Mammary epithelial cell (primary cell): ENCODE data around the gene INHBA.

Experiments used
- EZH2 ChIP-seq: IDR thresholded peaks from 2 replicates; pipeline ENCODE4 v1.6.1; 2012; ENCODE audit warnings: low read length, inconsistent platforms, borderline replicate concordance
- TF ChIP-seq, protein P1 (sequence below), 2 donors: IDR thresholded peaks in 1 of 2; conservative IDR thresholded peaks in 1 of 2; 2 replicates each; pipeline ENCODE4 v1.5.1; 2011 to 2012; ENCODE audit warnings: inconsistent platforms in 2 of 2, low read length in 2 of 2, mild to moderate bottlenecking in 2 of 2, control low read depth in 1 of 2, low read depth in 1 of 2; ENCODE audit not compliant: insufficient read depth in 1 of 2; ENCODE audit errors: extremely low read depth in 1 of 2

DNA sequence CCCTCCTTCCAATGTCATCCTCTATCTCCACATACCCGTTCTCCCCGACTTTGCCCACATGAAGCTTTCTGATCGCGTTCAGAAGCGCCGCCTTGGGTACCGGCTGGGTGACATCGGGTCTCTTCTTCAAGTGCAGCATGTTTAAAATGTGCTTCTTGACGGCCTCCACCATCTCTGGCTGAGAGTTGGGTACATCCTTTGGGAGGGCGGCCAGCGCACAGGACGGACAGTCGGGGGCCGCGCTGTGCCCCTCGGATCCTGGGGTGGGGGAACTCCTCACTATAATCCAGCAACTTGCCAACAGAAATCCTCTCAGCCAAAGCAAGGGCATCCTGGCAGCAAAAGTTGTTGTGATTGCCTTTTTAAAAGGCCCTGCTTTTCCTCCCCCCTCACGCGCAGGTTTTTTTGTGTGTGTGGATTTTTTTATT is 2.8 kb downstream of the INHBA start:
- TF ChIP-seq, protein P1, sequence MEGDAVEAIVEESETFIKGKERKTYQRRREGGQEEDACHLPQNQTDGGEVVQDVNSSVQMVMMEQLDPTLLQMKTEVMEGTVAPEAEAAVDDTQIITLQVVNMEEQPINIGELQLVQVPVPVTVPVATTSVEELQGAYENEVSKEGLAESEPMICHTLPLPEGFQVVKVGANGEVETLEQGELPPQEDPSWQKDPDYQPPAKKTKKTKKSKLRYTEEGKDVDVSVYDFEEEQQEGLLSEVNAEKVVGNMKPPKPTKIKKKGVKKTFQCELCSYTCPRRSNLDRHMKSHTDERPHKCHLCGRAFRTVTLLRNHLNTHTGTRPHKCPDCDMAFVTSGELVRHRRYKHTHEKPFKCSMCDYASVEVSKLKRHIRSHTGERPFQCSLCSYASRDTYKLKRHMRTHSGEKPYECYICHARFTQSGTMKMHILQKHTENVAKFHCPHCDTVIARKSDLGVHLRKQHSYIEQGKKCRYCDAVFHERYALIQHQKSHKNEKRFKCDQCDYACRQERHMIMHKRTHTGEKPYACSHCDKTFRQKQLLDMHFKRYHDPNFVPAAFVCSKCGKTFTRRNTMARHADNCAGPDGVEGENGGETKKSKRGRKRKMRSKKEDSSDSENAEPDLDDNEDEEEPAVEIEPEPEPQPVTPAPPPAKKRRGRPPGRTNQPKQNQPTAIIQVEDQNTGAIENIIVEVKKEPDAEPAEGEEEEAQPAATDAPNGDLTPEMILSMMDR (conservative IDR thresholded peaks at IDR 0.05 in 1 of 2, IDR thresholded peaks at IDR 0.05 in 1 of 2; ENCODE audit: extremely low read depth in 1 of 2, insufficient read depth in 1 of 2, low read depth in 1 of 2, low read length in 2 of 2): no peak
- no peak for TF ChIP-seq EZH2
